Peyer's patch (tissue), 4 donors: ENCODE results near the gene MEST.

Source experiments
- POLR2A ChIP-seq, 2 donors: fragments of 450-650 bp; IDR thresholded peaks; one replicate each; pipeline ENCODE4 v1.5.1; 2017; ENCODE audit warnings: antibody characterized with exemption in 2 of 2, mild to moderate bottlenecking in 2 of 2, moderate library complexity in 2 of 2
- TF ChIP-seq, protein P1 (sequence below), 6 experiments: fragments of 450-650 bp in 4 of 6; fragments of 200-600 bp in 2 of 6; sonication (generic) in 1 of 6; IDR thresholded peaks; one replicate each; pipeline ENCODE4 v1.5.1; 2017 to 2019; ENCODE audit warnings: antibody characterized with exemption in 6 of 6, mild to moderate bottlenecking in 3 of 6, moderate library complexity in 1 of 6

DNA sequence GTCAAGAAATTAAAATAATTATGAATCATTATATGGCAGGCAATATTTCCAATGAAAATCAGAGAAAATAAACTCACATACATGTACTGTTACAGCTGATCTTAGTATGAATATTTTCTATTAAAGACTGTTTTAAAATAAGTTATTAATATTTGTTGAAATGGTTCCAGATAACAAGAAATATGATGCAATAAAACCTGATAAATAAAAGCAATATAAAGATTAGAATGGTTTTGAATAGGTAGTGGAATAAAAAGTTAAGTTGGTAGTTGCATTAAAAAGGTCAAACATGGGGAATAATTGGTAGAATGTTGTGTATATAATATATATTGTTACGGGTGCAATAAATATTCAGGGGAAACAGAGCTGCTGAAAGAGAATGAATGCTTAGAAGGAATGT lies 52.5 kb downstream of the MEST start:
- TF ChIP-seq, protein P1, sequence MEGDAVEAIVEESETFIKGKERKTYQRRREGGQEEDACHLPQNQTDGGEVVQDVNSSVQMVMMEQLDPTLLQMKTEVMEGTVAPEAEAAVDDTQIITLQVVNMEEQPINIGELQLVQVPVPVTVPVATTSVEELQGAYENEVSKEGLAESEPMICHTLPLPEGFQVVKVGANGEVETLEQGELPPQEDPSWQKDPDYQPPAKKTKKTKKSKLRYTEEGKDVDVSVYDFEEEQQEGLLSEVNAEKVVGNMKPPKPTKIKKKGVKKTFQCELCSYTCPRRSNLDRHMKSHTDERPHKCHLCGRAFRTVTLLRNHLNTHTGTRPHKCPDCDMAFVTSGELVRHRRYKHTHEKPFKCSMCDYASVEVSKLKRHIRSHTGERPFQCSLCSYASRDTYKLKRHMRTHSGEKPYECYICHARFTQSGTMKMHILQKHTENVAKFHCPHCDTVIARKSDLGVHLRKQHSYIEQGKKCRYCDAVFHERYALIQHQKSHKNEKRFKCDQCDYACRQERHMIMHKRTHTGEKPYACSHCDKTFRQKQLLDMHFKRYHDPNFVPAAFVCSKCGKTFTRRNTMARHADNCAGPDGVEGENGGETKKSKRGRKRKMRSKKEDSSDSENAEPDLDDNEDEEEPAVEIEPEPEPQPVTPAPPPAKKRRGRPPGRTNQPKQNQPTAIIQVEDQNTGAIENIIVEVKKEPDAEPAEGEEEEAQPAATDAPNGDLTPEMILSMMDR (IDR thresholded peaks at IDR 0.05), result no peak
- TF ChIP-seq POLR2A (IDR thresholded peaks at IDR 0.05), result no peak
